Upper lobe of left lung (tissue), 4 donors: Measurements from ENCODE around the gene CAPN11.

Source experiments
- CTCF ChIP-seq, 6 experiments: fragments of 450-650 bp in 4 of 6; fragments of 200-600 bp in 2 of 6; sonication (generic) in 2 of 6; IDR thresholded peaks; one replicate each; pipeline ENCODE4 v1.5.1; 2016 to 2019; ENCODE audit warnings: antibody characterized with exemption in 6 of 6
- EP300 ChIP-seq, 4 donors: sonication (generic); formaldehyde crosslinking; IDR thresholded peaks; one replicate each; pipeline ENCODE4 v1.5.1; 2017; ENCODE audit warnings: antibody characterized with exemption in 4 of 4, control low read depth in 2 of 4
- POLR2A ChIP-seq, 4 donors: fragments of 450-650 bp; IDR thresholded peaks; one replicate each; pipeline ENCODE4 v1.5.1; 2016 to 2017; ENCODE audit warnings: antibody characterized with exemption in 4 of 4, mild to moderate bottlenecking in 2 of 4
- POLR2AphosphoS5 ChIP-seq, 2 donors: sonication (generic); formaldehyde crosslinking; IDR thresholded peaks; one replicate each; pipeline ENCODE4 v1.5.1; 2017; ENCODE audit warnings: antibody characterized with exemption in 2 of 2

GRCh38 chr6:44198684-44199083, 40.1 kb downstream of the CAPN11 start:
- TF ChIP-seq POLR2A (IDR thresholded peaks at IDR 0.05) (no peak), CTCF (IDR thresholded peaks at IDR 0.05) (no peak), EP300 (IDR thresholded peaks at IDR 0.05) (no peak), POLR2AphosphoS5 (IDR thresholded peaks at IDR 0.05) (no peak)
